ENCODE measurements around the gene ODF2L. TPM values are rescaled to one million over a fixed set of nuclear protein-coding genes. Genes with fewer than 3 reads are reported as not detected.

ODF2L gene
- total RNA-seq, 1 donor from 2014 or later, result 54.3 TPM

DNA sequence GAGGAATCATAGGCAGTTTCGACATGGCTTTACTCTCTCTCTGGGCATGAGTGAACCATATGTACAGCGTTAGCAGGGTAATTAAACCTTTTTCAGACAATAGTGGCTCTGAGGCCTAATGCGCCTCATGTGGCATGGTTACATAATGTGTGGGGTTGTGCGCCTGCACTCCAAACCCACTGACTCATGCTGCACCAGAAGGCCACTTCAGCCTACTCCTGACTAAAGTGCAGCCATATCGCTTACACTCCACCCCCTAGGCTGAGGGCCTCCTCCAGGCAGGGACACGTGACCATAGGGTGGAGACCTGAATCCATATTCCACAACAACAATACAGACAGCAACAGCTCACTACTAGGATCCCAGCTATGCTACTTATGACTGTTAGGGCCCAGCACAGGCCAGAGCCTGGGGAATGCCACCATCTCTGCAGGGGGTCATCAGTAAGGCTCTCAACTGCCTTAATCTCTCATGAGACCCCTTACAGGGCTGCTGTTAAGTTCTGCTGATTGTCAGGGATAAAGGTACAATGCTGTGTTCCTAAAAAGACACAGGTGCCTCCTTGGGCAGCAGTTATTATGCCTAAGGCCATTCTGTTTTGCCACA, 13.4 kb upstream of the ODF2L start:
- no peak for DNase-seq (ENCODE audit: extremely low spot score, unreplicated experiment)

DNA sequence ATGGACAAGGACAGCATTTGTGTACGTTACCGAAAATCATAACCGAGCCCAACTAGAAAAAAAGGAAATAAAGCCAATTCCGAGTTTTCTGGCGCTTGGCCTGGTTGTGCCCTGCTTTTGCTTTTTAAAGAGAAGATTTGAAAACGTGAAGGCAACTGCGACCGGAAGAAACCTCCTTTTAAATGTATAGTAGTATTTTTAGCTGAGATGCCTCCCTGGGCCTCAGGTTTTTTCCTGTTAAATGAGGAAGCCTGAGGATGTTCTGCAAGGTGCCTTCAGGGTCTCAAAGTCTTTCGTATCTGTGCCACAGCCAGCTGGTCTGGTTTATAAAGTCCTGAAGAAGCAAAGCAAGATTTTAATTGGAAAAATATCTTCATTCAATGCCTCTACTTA, 371 bp upstream of the ODF2L start:
- Mint-ChIP-seq H3K36me3 (peaks cover 14% of the 10 kb centered on the region), H3K4me1 (ENCODE audit: unreplicated experiment) (peaks cover 26% of the 10 kb centered on the region), H3K9me3 (no peaks in the 10 kb centered on the region), H3K27ac (peak overlapping the region; percentile 95), H3K27me3 (peaks cover 16% of the 10 kb centered on the region), H3K4me3 (peak overlapping the region; percentile 97)
- no peak for DNase-seq (ENCODE audit: extremely low spot score, unreplicated experiment)
- TF ChIP-seq, protein P1, sequence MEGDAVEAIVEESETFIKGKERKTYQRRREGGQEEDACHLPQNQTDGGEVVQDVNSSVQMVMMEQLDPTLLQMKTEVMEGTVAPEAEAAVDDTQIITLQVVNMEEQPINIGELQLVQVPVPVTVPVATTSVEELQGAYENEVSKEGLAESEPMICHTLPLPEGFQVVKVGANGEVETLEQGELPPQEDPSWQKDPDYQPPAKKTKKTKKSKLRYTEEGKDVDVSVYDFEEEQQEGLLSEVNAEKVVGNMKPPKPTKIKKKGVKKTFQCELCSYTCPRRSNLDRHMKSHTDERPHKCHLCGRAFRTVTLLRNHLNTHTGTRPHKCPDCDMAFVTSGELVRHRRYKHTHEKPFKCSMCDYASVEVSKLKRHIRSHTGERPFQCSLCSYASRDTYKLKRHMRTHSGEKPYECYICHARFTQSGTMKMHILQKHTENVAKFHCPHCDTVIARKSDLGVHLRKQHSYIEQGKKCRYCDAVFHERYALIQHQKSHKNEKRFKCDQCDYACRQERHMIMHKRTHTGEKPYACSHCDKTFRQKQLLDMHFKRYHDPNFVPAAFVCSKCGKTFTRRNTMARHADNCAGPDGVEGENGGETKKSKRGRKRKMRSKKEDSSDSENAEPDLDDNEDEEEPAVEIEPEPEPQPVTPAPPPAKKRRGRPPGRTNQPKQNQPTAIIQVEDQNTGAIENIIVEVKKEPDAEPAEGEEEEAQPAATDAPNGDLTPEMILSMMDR (conservative IDR thresholded peaks at IDR 0.05), result no peak

More for the DNA sequence above, 13.4 kb upstream of the ODF2L start:
- Mint-ChIP-seq H3K4me1 (ENCODE audit: unreplicated experiment) (no peaks in the 10 kb centered on the region), H3K4me3 (no peak overlapping the region), H3K27ac (no peak overlapping the region), H3K36me3 (no peaks in the 10 kb centered on the region), H3K9me3 (no peaks in the 10 kb centered on the region), H3K27me3 (no peaks in the 10 kb centered on the region)
- TF ChIP-seq, protein P1 (conservative IDR thresholded peaks at IDR 0.05), result no peak

DNA sequence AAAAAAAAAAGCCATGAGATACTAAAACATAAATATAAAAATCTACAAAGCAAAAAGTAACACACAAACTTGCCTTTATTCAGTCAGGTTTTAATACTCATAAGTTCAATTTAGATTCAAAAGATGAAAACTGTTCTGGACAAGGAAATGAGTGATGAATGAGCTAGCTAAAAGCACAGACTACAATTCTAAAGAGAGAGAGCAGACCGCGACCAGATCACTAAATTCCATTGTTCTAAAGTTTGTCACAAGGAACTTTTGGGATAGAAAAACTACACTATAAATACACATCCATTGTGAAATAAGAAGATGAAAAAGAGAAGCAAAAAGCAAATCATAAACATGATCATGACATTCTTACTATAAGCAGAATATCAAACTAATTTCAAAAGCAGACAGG, 1.7 kb downstream of the ODF2L start:
- Mint-ChIP-seq H3K36me3 (peaks cover 25% of the 10 kb centered on the region), H3K9me3 (no peaks in the 10 kb centered on the region), H3K27ac (peak overlapping the region; percentile 38), H3K27me3 (peaks cover 6% of the 10 kb centered on the region), H3K4me3 (peak overlapping the region; percentile 97), H3K4me1 (ENCODE audit: unreplicated experiment) (peaks cover 31% of the 10 kb centered on the region)
- no peak for DNase-seq (ENCODE audit: extremely low spot score, unreplicated experiment)
- TF ChIP-seq, protein P1 (conservative IDR thresholded peaks at IDR 0.05), result no peak

DNA sequence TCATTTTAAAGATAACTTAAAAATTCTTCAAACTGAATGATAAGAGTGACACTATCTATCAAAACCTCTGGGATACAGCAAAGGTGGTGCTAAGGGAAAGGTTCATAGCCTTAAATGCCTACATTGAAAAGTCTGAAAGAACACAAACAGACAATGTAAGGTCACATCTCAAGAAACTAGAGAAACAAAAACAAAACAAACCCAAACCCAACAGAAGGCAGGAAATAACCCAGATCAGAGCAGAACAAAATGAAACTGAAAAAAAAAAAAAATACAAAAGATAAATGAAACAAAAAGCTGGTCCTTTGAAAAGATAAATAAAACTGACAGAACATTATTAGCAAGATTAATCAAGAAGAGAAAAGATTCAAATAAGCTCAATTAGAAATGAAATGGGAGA, 6.8 kb downstream of the ODF2L start:
- H3K4me3 Mint-ChIP-seq, result no peak overlapping the region

DNA sequence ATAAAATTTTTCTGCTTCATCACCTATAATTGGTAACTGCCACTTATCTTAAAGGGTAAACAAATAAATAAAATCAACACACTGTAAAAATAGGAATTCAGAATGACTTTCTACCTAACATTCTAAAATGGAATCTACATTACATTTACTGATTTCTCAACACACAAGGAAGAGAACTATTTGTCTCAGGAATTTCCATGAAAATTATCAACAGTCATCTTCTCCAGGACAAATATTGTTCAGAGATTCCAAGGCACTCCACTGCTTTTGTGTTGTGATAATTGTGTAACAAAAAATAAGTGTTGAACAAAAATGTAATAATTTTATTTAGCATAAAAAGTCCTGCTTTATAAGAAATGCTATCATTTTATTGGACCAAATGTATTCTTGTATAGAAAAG, 7.3 kb downstream of the ODF2L start:
- TF ChIP-seq, protein P1 (conservative IDR thresholded peaks at IDR 0.05), result no peak
- no peaks in the 10 kb centered on the region for H3K9me3 Mint-ChIP-seq
- no peak for DNase-seq (ENCODE audit: extremely low spot score, unreplicated experiment)
- no peak overlapping the region for H3K4me3 Mint-ChIP-seq
- H3K27ac Mint-ChIP-seq, result no peak overlapping the region
- H3K36me3 Mint-ChIP-seq, result peaks cover 24% of the 10 kb centered on the region
- peaks cover 20% of the 10 kb centered on the region for H3K4me1 Mint-ChIP-seq (ENCODE audit: unreplicated experiment)
- no peaks in the 10 kb centered on the region for H3K27me3 Mint-ChIP-seq

More for the DNA sequence above, 6.8 kb downstream of the ODF2L start:
- H3K4me1 Mint-ChIP-seq (ENCODE audit: unreplicated experiment), result peaks cover 23% of the 10 kb centered on the region
- H3K36me3 Mint-ChIP-seq, result peaks cover 25% of the 10 kb centered on the region
- no peak overlapping the region for H3K27ac Mint-ChIP-seq
- DNase-seq (ENCODE audit: extremely low spot score, unreplicated experiment), result no peak
- no peaks in the 10 kb centered on the region for H3K9me3 Mint-ChIP-seq
- no peaks in the 10 kb centered on the region for H3K27me3 Mint-ChIP-seq
- TF ChIP-seq, protein P1 (conservative IDR thresholded peaks at IDR 0.05), result no peak
